Stimulated activated naive CD8-positive, alpha-beta T cell treated with anti-CD3 and anti-CD28 coated beads, Interleukin-15, amount 100 ng/mL, for 72 hours (primary cell): ENCODE data around the gene PTPRN2.

ENCODE experiments used
- ATAC-seq: fragments of 150-1000 bp; cut with Tn5 transposase; 2 replicates; pipeline ENCODE4 v1.10.0; 2021; ENCODE audit warnings: mild to moderate bottlenecking, moderate library complexity
- DNase-seq, 2 donors: peaks; one replicate each; pipeline ENCODE4 v3.0.0; 2021 to 2022
- H3K27ac Mint-ChIP-seq, 2 donors: one replicate each; pipeline ENCODE4 v1.8.0; 2022; ENCODE audit warnings: mild to moderate bottlenecking in 2 of 2, mixed read lengths in 2 of 2, moderate library complexity in 2 of 2
- H3K27me3 Mint-ChIP-seq: one replicate; pipeline ENCODE4 v1.8.0; 2022; ENCODE audit warnings: mixed read lengths
- H3K4me1 Mint-ChIP-seq: one replicate; pipeline ENCODE4 v1.8.0; 2022; ENCODE audit warnings: mild to moderate bottlenecking, mixed read lengths
- H3K4me3 Mint-ChIP-seq, 2 donors: one replicate each; pipeline ENCODE4 v1.8.0; 2022; ENCODE audit warnings: mild to moderate bottlenecking in 2 of 2, mixed read lengths in 2 of 2, moderate library complexity in 1 of 2
- H3K9me3 Mint-ChIP-seq, 2 donors: one replicate each; pipeline ENCODE4 v1.8.0; 2022; ENCODE audit warnings: mixed read lengths in 2 of 2

PTPRN2 gene

GRCh38 chr7:158066085-158066484, 521.5 kb downstream of the PTPRN2 start:
- Mint-ChIP-seq H3K27ac (no peak overlapping the region), H3K4me3 (no peak overlapping the region), H3K4me1 (no peaks in the 10 kb centered on the region), H3K27me3 (no peaks in the 10 kb centered on the region), H3K9me3 (peaks cover 0 to 8% of the 10 kb centered on the region in 2 donors)
- no peak for DNase-seq
- no peak for ATAC-seq

GRCh38 chr7:158065340-158065739, 522.3 kb downstream of the PTPRN2 start:
- H3K27ac Mint-ChIP-seq: no peak overlapping the region
- H3K9me3 Mint-ChIP-seq: peaks cover 0 to 7% of the 10 kb centered on the region in 2 donors
- no peaks in the 10 kb centered on the region for H3K27me3 Mint-ChIP-seq
- no peaks in the 10 kb centered on the region for H3K4me1 Mint-ChIP-seq
- ATAC-seq (no peak), DNase-seq (no peak)
- H3K4me3 Mint-ChIP-seq: no peak overlapping the region

- no peaks in the 10 kb centered on the region for H3K27me3 Mint-ChIP-seq
- no peak for DNase-seq
- no peaks in the 10 kb centered on the region for H3K9me3 Mint-ChIP-seq
- H3K27ac Mint-ChIP-seq: no peak overlapping the region
- H3K4me3 Mint-ChIP-seq: no peak overlapping the region
- H3K4me1 Mint-ChIP-seq: no peaks in the 10 kb centered on the region
- no peak for ATAC-seq
Measured at GRCh38 chr7:158064631-158065030, 523.0 kb downstream of the PTPRN2 start.

GRCh38 chr7:158063850-158064610, 523.6 kb downstream of the PTPRN2 start:
- H3K9me3 Mint-ChIP-seq: no peaks in the 10 kb centered on the region
- H3K4me3 Mint-ChIP-seq: no peak overlapping the region
- no peak for ATAC-seq
- H3K4me1 Mint-ChIP-seq: no peaks in the 10 kb centered on the region
- H3K27me3 Mint-ChIP-seq: no peaks in the 10 kb centered on the region
- no peak for DNase-seq
- H3K27ac Mint-ChIP-seq: no peak overlapping the region

- H3K4me1 Mint-ChIP-seq: no peaks in the 10 kb centered on the region
- ATAC-seq: no peak
- no peaks in the 10 kb centered on the region for H3K9me3 Mint-ChIP-seq
- no peak overlapping the region for H3K4me3 Mint-ChIP-seq
- DNase-seq: no peak
- H3K27me3 Mint-ChIP-seq: no peaks in the 10 kb centered on the region
- no peak overlapping the region for H3K27ac Mint-ChIP-seq
Measured at GRCh38 chr7:158062661-158063060, 525.0 kb downstream of the PTPRN2 start.

- H3K27me3 Mint-ChIP-seq: no peaks in the 10 kb centered on the region
- no peaks in the 10 kb centered on the region for H3K4me1 Mint-ChIP-seq
- H3K4me3 Mint-ChIP-seq: no peak overlapping the region
- ATAC-seq: no peak
- no peak for DNase-seq
- H3K27ac Mint-ChIP-seq: no peak overlapping the region
- H3K9me3 Mint-ChIP-seq: no peaks in the 10 kb centered on the region
Measured at GRCh38 chr7:158061884-158062656, 525.6 kb downstream of the PTPRN2 start.

- Mint-ChIP-seq H3K27ac (no peak overlapping the region), H3K27me3 (no peaks in the 10 kb centered on the region), H3K4me3 (no peak overlapping the region), H3K4me1 (no peaks in the 10 kb centered on the region), H3K9me3 (no peaks in the 10 kb centered on the region)
- ATAC-seq: no peak
- DNase-seq: no peak
Measured at GRCh38 chr7:158061026-158061630, 526.5 kb downstream of the PTPRN2 start.

GRCh38 chr7:158060216-158060615, 527.4 kb downstream of the PTPRN2 start:
- Mint-ChIP-seq H3K27ac (no peak overlapping the region), H3K4me3 (no peak overlapping the region), H3K27me3 (no peaks in the 10 kb centered on the region), H3K4me1 (no peaks in the 10 kb centered on the region), H3K9me3 (no peaks in the 10 kb centered on the region)
- ATAC-seq: no peak
- DNase-seq: no peak

- Mint-ChIP-seq H3K27me3 (no peaks in the 10 kb centered on the region), H3K27ac (no peak overlapping the region), H3K4me1 (no peaks in the 10 kb centered on the region), H3K9me3 (no peaks in the 10 kb centered on the region), H3K4me3 (no peak overlapping the region)
- ATAC-seq (no peak), DNase-seq (no peak)
Measured at GRCh38 chr7:158057446-158057845, 530.2 kb downstream of the PTPRN2 start.

GRCh38 chr7:158056761-158057160, 530.9 kb downstream of the PTPRN2 start:
- ATAC-seq: no peak
- H3K27me3 Mint-ChIP-seq: no peaks in the 10 kb centered on the region
- no peaks in the 10 kb centered on the region for H3K4me1 Mint-ChIP-seq
- no peaks in the 10 kb centered on the region for H3K9me3 Mint-ChIP-seq
- no peak overlapping the region for H3K27ac Mint-ChIP-seq
- no peak overlapping the region for H3K4me3 Mint-ChIP-seq
- no peak for DNase-seq

- H3K9me3 Mint-ChIP-seq: no peaks in the 10 kb centered on the region
- no peak overlapping the region for H3K4me3 Mint-ChIP-seq
- no peak for DNase-seq
- H3K27me3 Mint-ChIP-seq: no peaks in the 10 kb centered on the region
- no peaks in the 10 kb centered on the region for H3K4me1 Mint-ChIP-seq
- peak overlapping the region in 1 of 2 donors; percentile 54 for H3K27ac Mint-ChIP-seq
- no peak for ATAC-seq
Measured at GRCh38 chr7:158055726-158056510, 531.7 kb downstream of the PTPRN2 start.

GRCh38 chr7:158054611-158055010, 533.0 kb downstream of the PTPRN2 start:
- Mint-ChIP-seq H3K4me3 (no peak overlapping the region), H3K9me3 (no peaks in the 10 kb centered on the region), H3K27me3 (no peaks in the 10 kb centered on the region), H3K27ac (no peak overlapping the region), H3K4me1 (no peaks in the 10 kb centered on the region)
- ATAC-seq (no peak), DNase-seq (no peak)

GRCh38 chr7:158054081-158054480, 533.5 kb downstream of the PTPRN2 start:
- H3K27me3 Mint-ChIP-seq: no peaks in the 10 kb centered on the region
- no peaks in the 10 kb centered on the region for H3K9me3 Mint-ChIP-seq
- H3K4me1 Mint-ChIP-seq: no peaks in the 10 kb centered on the region
- ATAC-seq: no peak
- no peak overlapping the region for H3K4me3 Mint-ChIP-seq
- no peak for DNase-seq
- no peak overlapping the region for H3K27ac Mint-ChIP-seq

GRCh38 chr7:158053183-158053915, 534.3 kb downstream of the PTPRN2 start:
- DNase-seq (no peak), ATAC-seq (no peak)
- Mint-ChIP-seq H3K4me3 (no peak overlapping the region), H3K9me3 (no peaks in the 10 kb centered on the region), H3K27ac (no peak overlapping the region), H3K27me3 (no peaks in the 10 kb centered on the region), H3K4me1 (no peaks in the 10 kb centered on the region)
